Activated T-helper 2 cell treated with anti-CD3 and anti-CD28 coated beads, Interferon-gamma antibody, Interleukin-2, Interleukin-4, amounts not matched to agents 10 μg/mL and 5 μg/mL and 100 μg/mL, durations not matched to agents 14 hours and 24 hours and 36 hours (primary cell): ENCODE data around the gene RAD23A. TPM values are rescaled to one million over a fixed set of nuclear protein-coding genes. Genes with fewer than 3 reads are reported as not detected.

Experiments used
- DNase-seq: peaks from one replicate; pipeline ENCODE4 v3.0.0; 2021; ENCODE audit warnings: low spot score
- H3K27ac Mint-ChIP-seq: one replicate; pipeline ENCODE4 v1.8.0; 2021; ENCODE audit warnings: mixed read lengths
- H3K27me3 Mint-ChIP-seq: one replicate; pipeline ENCODE4 v1.8.0; 2021; ENCODE audit warnings: low read depth, mixed read lengths
- H3K36me3 Mint-ChIP-seq: one replicate; pipeline ENCODE4 v1.8.0; 2021; ENCODE audit warnings: low read depth, mixed read lengths
- H3K4me1 Mint-ChIP-seq: one replicate; pipeline ENCODE4 v1.8.0; 2021; ENCODE audit warnings: low read depth, mixed read lengths
- H3K4me3 Mint-ChIP-seq: one replicate; pipeline ENCODE4 v1.8.0; 2021; ENCODE audit warnings: low read depth, mild to moderate bottlenecking, moderate library complexity, mixed read lengths
- H3K9me3 Mint-ChIP-seq: one replicate; pipeline ENCODE4 v1.8.0; 2021; ENCODE audit warnings: mixed read lengths
- intact Hi-C: fragments of 100-400 bp; cut with micrococcal nuclease; formaldehyde crosslinking; loops from one replicate; pipeline ENCODE4 v1.15.1; 2023
- total RNA-seq: library from RNA; stranded (reverse); gene quantifications from 2 replicates; pipeline ENCODE4 v1.2.3, GENCODE V29; 2022

RAD23A gene
- total RNA-seq, 1 donor from 2014 or later, result 189 TPM

DNA sequence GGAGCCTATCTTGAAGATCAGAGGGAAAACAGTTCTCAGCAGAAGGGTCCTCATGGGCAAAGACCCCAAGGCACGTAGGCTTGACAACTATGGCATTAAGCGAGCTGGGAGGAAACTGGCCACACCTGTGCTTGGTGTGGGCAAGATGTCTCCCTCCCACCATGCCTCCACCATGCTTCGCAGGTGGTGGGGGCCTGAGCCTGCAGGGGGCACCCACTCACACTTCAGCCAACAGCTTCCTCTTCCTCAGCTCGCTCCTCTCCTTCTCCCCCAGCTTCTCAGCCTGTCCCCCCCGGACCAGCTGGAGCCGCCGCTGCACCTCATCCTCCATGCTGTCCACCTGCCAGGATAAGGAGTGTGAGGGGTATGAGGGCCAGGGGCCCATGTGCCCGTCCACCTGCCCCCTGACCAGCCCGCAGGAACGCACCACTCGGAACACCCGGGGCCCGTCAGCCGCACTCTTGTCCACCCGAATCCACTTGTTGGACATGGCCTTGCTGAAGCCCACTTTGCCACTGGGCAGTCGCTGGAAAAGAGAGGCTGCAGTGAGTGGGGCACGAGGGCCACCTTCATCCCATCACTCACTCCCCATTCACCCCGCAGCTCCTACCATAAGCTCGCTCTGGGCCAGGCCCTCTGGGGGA, 15.5 kb upstream of the RAD23A start:
- intact Hi-C loops, result no loop called here
- Mint-ChIP-seq H3K9me3 (no peaks in the 10 kb centered on the region), H3K4me3 (no peak overlapping the region), H3K4me1 (peaks cover 17% of the 10 kb centered on the region), H3K27ac (no peak overlapping the region), H3K27me3 (no peaks in the 10 kb centered on the region), H3K36me3 (peaks cover 59% of the 10 kb centered on the region)
- no peak for DNase-seq

DNA sequence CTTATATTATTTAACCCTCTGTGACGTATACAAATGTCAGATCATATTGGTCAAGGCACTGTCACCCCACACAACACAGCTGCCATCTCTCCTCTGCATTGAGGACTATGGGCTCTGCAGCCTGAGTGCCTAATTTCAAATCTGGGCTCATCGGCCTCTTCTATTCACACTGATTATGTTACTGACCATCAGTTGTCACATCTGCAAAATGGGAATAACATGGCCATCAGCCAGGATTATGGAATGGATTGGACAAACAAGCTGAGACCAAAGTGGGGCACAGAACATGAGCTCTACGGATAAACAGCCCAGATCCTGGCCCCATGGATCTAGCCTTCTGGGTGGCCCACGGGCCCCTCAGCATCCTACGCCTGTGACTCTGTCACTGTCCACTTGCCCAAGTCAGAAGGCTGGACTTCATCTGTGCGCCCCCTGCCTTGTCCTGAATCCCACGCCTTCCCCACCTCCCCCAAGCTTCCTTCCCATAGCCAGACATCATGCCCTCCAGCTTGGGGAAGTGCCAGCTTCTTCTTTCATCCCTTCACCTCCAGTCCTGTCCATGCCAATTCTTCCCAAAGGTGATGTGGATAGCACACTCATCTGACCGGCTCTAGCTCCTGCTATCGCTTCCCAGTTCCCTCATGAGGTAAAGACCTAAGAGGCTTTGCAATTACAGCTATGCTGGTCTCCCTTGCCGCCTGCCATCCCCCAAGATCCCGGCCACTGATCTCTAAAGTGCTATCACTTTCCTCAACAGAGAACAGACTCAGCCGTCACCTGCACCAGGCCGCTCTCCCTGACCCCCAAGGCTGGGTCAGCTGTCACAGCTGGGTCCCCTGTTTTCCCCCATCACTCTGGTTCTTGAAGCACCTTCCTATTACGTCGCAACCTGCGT, 13.0 kb upstream of the RAD23A start:
- Mint-ChIP-seq H3K4me3 (peak overlapping the region; percentile 99), H3K27ac (peak overlapping the region; percentile 93), H3K9me3 (no peaks in the 10 kb centered on the region), H3K27me3 (no peaks in the 10 kb centered on the region), H3K36me3 (peaks cover 45% of the 10 kb centered on the region), H3K4me1 (peaks cover 30% of the 10 kb centered on the region)
- intact Hi-C loops, result loop anchor here (1.0 to 2.0 kb wide), 2 partner anchors 13 to 14 kb away; partner anchors contain the start of genes RAD23A and SYCE2
- no peak for DNase-seq

DNA sequence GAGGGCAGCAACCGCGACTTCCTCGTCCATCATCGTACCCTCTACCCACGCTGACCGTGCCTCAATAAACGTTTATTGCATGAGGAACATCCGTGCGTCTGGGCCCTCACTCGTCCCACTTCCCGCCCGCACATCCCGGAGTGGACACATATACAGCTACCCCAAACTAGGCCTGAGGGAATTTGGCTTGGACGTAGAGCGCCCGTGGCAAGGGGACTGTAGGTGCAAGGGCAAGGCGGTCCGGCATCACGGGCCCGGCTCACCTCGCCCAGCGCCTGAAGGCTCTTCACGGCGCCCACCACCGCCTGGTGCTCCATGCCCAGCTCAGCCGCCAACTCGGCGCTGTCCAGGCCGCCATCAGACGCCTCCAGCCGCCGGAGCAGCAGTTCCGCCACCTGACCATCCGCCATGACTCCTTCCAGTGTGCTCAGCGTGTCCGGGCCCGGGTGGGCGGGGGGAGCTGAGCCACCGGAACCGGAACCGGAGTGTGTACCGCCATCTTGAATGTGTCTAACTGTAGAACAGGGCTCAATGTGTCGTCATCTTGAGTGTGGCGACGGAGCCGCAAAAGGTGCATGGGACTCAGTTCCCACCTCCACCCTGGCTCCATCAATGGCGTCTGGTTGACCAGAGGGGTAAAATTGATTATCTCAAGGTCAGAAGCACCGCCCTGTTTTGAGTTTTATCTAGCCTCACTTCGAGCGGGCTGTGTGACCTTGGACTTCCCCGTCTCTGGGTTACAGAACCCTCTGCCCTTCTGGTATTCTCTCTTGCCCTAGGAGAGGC, 12.2 kb upstream of the RAD23A start, which contains the start of gene FARSA:
Gene FARSA (minus strand): TSS at position 425 of the 786 bp plus-strand sequence. CDS start 15 bp downstream, at position 410.
- Mint-ChIP-seq H3K9me3 (no peaks in the 10 kb centered on the region), H3K4me1 (peaks cover 35% of the 10 kb centered on the region), H3K36me3 (peaks cover 41% of the 10 kb centered on the region), H3K27ac (peak within 1 kb of the TSS; percentile 93), H3K27me3 (no peaks in the 10 kb centered on the region), H3K4me3 (peak within 1 kb of the TSS; percentile 99)
- DNase-seq, result peak; percentile 82
- intact Hi-C loops, result loop anchor here (1.0 to 2.0 kb wide), 2 partner anchors 12 to 15 kb away; partner anchors contain the start of genes RAD23A and SYCE2

DNA sequence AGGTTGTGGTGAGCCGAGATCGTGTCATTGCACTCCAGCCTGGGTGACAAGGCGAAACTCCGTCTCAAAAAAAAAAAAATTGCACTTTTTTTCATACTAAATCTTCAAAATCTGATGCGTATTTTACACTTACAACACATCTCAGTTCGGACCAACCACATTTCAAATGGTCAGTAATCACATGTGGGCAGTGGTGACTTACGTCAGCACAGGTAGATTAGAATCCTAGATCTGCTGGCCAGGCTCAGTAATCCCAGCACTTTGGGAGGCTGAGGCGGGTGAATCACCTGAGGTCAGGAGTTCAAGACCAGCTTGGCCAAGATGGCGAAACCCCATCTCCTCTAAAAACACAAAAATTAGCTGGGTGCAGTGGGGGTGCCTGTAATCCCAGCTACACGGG, 10.6 kb upstream of the RAD23A start:
- intact Hi-C loops, result loop anchor here (5.0 kb wide), 1 partner anchor 143 kb away; the partner anchor contains the start of gene JUNB
- no peak overlapping the region for H3K27ac Mint-ChIP-seq
- peaks cover 44% of the 10 kb centered on the region for H3K36me3 Mint-ChIP-seq
- H3K27me3 Mint-ChIP-seq, result no peaks in the 10 kb centered on the region
- no peak overlapping the region for H3K4me3 Mint-ChIP-seq
- H3K9me3 Mint-ChIP-seq, result no peaks in the 10 kb centered on the region
- no peak for DNase-seq
- H3K4me1 Mint-ChIP-seq, result peaks cover 45% of the 10 kb centered on the region

DNA sequence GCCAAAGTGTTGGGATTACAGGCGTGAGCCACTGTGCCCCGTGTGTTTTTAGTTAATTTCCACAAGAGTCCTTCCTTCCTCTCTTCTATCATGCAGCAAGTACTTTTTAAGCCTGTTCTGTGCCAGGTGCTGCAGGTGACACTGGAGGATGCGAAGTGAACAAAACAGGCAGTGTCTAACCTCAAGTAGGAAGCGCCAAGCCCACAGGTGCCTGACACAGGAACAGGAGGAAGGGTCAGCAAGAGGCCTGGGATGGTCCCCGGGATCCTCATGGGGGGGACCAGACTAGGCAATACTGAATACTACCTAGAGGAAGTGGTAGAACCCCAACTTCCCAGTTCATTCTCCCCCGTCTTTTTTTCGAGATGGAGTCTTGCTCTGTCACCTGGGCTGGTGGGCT, 9.1 kb upstream of the RAD23A start:
- peak overlapping the region; percentile 6 for H3K4me3 Mint-ChIP-seq
- H3K4me1 Mint-ChIP-seq, result peaks cover 52% of the 10 kb centered on the region
- H3K27me3 Mint-ChIP-seq, result no peaks in the 10 kb centered on the region
- peak overlapping the region; percentile 11 for H3K27ac Mint-ChIP-seq
- no peaks in the 10 kb centered on the region for H3K9me3 Mint-ChIP-seq
- H3K36me3 Mint-ChIP-seq, result peaks cover 51% of the 10 kb centered on the region
- DNase-seq, result no peak
- intact Hi-C loops, result loop anchor here (5.0 kb wide), 1 partner anchor 144 kb away; the partner anchor contains the start of gene JUNB

DNA sequence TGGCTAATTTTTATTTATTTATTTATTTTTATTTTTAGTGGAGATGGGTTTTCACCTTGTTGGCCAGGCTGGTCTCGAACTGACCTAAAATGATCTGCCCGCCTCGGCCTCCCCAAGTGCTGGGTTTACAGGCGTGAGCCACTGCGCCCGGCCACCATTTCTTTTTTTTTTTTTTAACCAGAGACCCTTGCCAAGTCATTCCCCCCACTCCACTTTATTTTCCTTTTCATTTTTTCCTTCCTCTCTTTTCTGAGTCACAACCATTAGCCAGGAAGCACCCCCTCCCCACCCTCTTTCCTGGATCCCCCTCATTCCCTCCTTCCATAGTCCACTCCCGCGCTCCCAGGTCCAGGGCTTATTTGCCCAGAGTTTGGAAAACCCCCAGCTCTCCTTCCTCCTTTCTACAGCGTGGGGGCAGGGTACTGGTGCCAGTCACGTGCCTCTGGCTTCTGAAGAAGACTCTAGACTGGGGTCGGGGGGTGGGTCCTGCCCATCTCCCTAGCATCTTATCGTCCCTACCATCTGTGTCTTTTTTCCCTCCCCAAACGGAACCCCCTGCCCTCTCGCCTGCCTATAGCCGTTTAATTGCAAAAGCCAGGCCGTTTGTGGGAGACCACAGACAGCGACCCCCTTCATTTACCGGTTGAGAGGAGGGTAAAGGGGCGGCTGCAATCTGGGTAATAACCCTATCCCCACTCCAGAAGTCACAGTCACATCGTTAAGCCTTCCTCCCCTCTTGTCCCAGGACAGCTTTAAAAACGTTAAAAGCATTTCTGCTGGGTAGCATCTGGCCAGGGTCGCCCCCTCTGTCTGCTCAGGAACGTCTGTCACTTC, 8.4 kb upstream of the RAD23A start:
- Mint-ChIP-seq H3K27ac (peak overlapping the region; percentile 84), H3K9me3 (no peaks in the 10 kb centered on the region), H3K36me3 (peaks cover 54% of the 10 kb centered on the region), H3K27me3 (no peaks in the 10 kb centered on the region), H3K4me1 (peaks cover 52% of the 10 kb centered on the region), H3K4me3 (peak overlapping the region; percentile 99)
- intact Hi-C loops, result loop anchor here (5.0 kb wide), 1 partner anchor 145 kb away; the partner anchor contains the start of gene JUNB
- DNase-seq, result no peak

DNA sequence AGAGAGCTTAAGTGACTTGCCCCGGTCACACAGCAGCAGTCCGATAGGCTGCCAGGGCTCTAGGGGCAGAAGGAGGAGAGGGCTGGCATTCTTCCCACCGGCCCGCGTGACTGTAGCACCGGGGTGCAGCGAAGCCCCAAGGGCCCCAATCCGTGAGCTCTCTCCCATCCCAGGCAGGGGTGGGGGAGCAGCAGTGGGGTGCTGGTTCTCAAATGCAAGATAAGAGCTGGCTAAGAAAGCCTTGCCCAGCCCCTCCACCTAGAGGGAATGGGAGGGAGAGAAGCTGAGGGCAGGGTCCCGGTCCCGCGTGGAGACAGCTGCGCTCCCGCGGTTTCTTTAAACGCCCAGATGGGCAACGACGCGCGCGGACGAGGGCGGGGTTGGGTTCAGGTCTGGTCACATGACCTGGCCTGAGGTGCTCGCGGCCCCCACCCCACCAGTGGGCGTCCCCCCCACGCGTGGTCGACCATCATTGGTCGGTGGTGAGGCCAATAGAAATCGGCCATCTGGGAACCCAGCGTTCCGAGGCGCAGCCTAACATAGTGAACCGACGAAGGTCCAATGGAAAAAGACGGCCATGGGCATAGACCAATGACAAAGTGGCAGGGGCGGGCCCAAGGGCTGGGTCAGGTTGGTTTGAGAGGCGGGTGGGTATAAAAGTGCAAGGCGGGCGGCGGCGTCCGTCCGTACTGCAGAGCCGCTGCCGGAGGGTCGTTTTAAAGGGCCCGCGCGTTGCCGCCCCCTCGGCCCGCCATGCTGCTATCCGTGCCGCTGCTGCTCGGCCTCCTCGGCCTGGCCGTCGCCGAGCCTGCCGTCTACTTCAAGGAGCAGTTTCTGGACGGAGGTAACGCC, 7.5 kb upstream of the RAD23A start, which contains the start of gene CALR:
Gene CALR (plus strand): TSS at position 683 of the 852 bp plus-strand sequence. CDS start 71 bp downstream, at position 754.
- H3K27ac Mint-ChIP-seq, result peak within 1 kb of the TSS; percentile 84
- H3K36me3 Mint-ChIP-seq, result peaks cover 54% of the 10 kb centered on the region
- H3K4me1 Mint-ChIP-seq, result peaks cover 44% of the 10 kb centered on the region
- peak; percentile 99 for DNase-seq
- intact Hi-C loops, result loop anchor here (1.0 to 5.0 kb wide), 4 partner anchors 47 to 213 kb away; partner anchors contain the start of genes GCDH, GET3, IER2 and JUNB
- no peaks in the 10 kb centered on the region for H3K9me3 Mint-ChIP-seq
- no peaks in the 10 kb centered on the region for H3K27me3 Mint-ChIP-seq
- H3K4me3 Mint-ChIP-seq, result peak within 1 kb of the TSS; percentile 99

DNA sequence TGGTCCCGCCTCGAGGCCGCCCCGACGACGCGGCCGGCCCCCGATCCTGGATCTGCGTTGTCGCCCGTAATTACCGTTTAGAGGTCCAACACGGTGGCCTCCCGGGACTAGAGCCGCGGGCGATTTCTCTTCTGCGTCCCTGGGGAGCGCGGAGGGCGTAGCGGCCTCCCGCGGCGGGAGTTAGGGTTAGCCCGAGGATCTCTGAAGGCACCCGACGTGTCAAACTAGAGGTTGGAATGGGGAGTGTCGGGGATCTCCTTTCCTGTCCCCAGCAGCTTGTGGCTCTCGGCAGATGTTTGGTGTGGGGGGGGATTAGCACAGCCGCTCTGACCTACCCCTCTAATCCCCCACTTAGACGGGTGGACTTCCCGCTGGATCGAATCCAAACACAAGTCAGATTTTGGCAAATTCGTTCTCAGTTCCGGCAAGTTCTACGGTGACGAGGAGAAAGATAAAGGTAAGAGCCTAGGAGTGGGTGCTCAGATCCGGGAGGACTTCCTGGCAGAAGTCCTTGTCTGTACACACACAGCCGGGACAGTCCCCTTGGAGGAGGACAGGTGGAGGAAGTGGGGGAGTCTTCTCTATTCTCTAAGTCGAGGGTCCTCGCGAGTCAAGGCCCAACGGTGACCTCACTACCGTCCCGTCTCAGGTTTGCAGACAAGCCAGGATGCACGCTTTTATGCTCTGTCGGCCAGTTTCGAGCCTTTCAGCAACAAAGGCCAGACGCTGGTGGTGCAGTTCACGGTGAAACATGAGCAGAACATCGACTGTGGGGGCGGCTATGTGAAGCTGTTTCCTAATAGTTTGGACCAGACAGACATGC, 6.7 kb upstream of the RAD23A start:
- Mint-ChIP-seq H3K4me3 (peak overlapping the region; percentile 99), H3K36me3 (peaks cover 57% of the 10 kb centered on the region), H3K27ac (peak overlapping the region; percentile 84), H3K4me1 (peaks cover 48% of the 10 kb centered on the region), H3K27me3 (no peaks in the 10 kb centered on the region), H3K9me3 (no peaks in the 10 kb centered on the region)
- peak; percentile 33 for DNase-seq
- intact Hi-C loops, result loop anchor here (1.0 to 5.0 kb wide), 4 partner anchors 48 to 212 kb away; partner anchors contain the start of genes GCDH, GET3, IER2 and JUNB

DNA sequence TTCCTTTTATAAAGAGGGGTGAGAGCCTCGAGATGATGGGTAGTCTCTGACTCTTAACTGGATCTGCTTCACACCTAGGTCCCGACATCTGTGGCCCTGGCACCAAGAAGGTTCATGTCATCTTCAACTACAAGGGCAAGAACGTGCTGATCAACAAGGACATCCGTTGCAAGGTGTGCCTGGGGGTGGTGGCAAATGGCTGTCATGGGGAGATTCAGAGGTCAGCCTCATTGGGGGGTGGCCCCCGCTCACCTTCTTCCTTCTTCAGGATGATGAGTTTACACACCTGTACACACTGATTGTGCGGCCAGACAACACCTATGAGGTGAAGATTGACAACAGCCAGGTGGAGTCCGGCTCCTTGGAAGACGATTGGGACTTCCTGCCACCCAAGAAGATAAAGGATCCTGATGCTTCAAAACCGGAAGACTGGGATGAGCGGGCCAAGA, 5.7 kb upstream of the RAD23A start:
- intact Hi-C loops, result loop anchor here (2.0 to 5.0 kb wide), 3 partner anchors 49 to 211 kb away; partner anchors contain the start of genes GCDH, IER2, JUNB and STX10
- H3K9me3 Mint-ChIP-seq, result no peaks in the 10 kb centered on the region
- peaks cover 67% of the 10 kb centered on the region for H3K36me3 Mint-ChIP-seq
- DNase-seq, result no peak
- peak overlapping the region; percentile 84 for H3K27ac Mint-ChIP-seq
- H3K4me1 Mint-ChIP-seq, result peaks cover 55% of the 10 kb centered on the region
- H3K27me3 Mint-ChIP-seq, result no peaks in the 10 kb centered on the region
- H3K4me3 Mint-ChIP-seq, result peak overlapping the region; percentile 99

DNA sequence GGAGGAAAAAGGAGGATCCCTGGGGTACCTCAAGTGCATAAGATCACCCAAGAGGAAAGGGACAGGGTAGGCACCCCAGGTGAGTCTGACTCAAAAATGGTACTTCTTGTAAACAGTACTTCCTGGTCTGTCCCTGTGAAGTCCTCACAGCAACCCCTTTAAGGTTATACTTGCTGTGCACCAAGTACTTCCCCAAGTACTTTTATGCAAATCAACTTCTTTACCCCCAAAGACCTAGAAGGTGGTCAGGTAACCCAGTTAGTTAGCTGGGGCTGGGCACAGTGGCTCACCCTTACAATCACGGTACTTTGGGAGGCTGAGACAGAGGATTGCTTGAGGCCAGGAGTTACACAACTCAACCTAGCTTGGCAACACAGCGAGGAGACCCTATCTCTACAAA, 4.8 kb upstream of the RAD23A start:
- intact Hi-C loops, result no loop called here
- H3K27ac Mint-ChIP-seq, result peak overlapping the region; percentile 83

More for the DNA sequence above, 4.8 kb upstream of the RAD23A start:
- DNase-seq, result no peak
- peaks cover 56% of the 10 kb centered on the region for H3K4me1 Mint-ChIP-seq
- peaks cover 75% of the 10 kb centered on the region for H3K36me3 Mint-ChIP-seq
- peak overlapping the region; percentile 99 for H3K4me3 Mint-ChIP-seq
- no peaks in the 10 kb centered on the region for H3K27me3 Mint-ChIP-seq
- H3K9me3 Mint-ChIP-seq, result no peaks in the 10 kb centered on the region
